Embryonic facial prominence (tissue), 1 donor: ENCODE data around the gene PDE4B.
"Not testable (repeated sequence)": the region's sequence is repeated elsewhere in the genome, so short reads cannot be mapped to it uniquely, and the experiment has no call there.

Experiments used
- DNase-seq: peaks from one replicate; pipeline ENCODE4 v3.0.0-alpha.2; 2016; ENCODE audit errors: extremely low spot score

Gene PDE4B

GRCh38 chr1:65992831-65993271, 200.2 kb downstream of the PDE4B start:
- no peak for DNase-seq

- DNase-seq = no peak
Observed at GRCh38 chr1:65994223-65994622, 201.5 kb downstream of the PDE4B start.

- no peak for DNase-seq
Observed at GRCh38 chr1:65995336-65995735, 202.6 kb downstream of the PDE4B start.

GRCh38 chr1:65995928-65996327, 203.2 kb downstream of the PDE4B start:
- no peak for DNase-seq

- DNase-seq = no peak
Observed at GRCh38 chr1:65997693-65998092, 205.0 kb downstream of the PDE4B start.

DNA sequence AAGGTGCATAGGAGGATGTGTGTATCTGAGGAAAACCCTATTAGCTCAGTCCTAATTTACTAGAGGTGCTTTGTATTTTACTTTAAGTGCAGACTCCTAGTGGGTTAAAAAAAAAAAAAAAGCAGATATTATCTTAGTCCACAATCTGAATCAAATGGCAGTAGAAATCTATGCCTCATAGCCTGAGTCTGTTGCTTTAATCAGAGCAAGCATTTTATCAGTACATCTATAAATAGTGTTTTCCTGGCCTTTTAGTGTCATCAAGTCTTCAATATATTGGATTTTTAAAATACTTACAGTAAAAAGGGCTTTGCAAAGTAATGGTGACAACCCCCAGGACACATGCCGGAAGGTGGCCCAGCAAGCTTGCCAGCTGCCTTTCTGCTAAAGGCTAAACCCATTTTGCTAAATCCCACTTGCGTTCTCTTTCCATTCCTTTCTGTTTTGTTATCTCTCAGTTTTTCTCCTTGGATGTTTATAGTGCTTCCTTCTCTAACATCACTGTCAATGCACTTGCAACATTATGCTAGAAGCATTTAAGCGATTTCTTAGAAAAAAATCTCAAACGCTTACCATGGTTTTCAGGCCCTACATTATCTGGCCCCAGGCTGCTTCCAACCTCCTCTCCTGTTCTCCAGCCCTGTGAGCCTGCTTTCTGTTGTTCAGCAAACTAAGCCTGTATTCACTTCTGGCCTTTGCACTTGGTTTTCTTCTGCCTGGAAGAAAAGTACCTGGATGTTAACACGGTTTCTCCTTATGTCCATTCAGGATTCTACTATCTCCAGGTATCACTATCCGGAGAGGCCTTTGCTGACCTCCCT, 206.3 kb downstream of the PDE4B start:
- DNase-seq = no peak

GRCh38 chr1:66000033-66000637, 207.4 kb downstream of the PDE4B start:
- DNase-seq = no peak

DNA sequence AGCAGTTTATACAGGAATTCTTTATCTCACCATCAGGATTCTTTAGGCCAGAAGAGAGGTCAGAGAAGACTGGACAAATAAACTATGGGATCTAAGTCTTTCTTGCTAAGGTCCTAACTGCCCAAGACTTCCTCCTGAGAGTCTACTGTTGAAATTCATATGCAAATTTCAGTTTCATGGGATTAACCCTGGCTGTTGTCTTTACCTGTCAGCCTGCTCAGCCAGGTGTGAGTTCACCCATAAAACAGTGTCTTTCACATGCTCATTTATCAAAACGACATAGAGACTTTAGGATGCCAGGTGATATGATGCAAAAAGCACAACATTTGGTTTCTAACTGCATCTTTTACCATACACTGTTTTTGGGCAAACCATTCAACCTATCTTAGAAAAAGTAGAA, 211.0 kb downstream of the PDE4B start:
- DNase-seq = no peak

- not testable (repeated sequence) for DNase-seq
Observed at GRCh38 chr1:66006534-66006933, 213.8 kb downstream of the PDE4B start.

- no peak for DNase-seq
Observed at GRCh38 chr1:66012106-66012784, 219.6 kb downstream of the PDE4B start.

GRCh38 chr1:66013371-66013770, 220.7 kb downstream of the PDE4B start:
- DNase-seq = no peak

GRCh38 chr1:66022904-66023620, 230.4 kb downstream of the PDE4B start:
- no peak for DNase-seq

DNA sequence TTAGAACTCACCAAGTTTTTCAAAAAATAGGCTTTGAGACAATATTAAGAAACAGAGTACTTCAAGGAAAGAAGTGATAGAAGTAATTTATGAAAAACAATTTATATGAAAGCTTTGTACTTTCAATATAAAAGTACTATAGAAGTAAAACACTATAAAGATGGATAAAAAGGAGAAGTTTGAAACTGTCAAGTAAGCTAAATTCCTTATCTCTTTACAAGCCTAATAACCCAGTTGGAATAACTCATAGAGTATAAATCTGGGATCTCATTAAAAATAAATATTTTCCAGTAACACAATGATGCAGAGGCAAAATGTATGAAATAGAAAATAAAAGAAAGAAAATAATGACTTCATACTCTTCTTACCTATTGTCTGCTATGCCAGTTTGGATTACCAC, 232.5 kb downstream of the PDE4B start:
- DNase-seq = no peak

GRCh38 chr1:66028035-66028434, 235.3 kb downstream of the PDE4B start:
- DNase-seq = no peak

GRCh38 chr1:66033781-66034180, 241.1 kb downstream of the PDE4B start:
- DNase-seq = no peak

GRCh38 chr1:66035616-66036245, 243.0 kb downstream of the PDE4B start:
- no peak for DNase-seq

- DNase-seq = no peak
Observed at GRCh38 chr1:66041654-66042053, 249.0 kb downstream of the PDE4B start.

DNA sequence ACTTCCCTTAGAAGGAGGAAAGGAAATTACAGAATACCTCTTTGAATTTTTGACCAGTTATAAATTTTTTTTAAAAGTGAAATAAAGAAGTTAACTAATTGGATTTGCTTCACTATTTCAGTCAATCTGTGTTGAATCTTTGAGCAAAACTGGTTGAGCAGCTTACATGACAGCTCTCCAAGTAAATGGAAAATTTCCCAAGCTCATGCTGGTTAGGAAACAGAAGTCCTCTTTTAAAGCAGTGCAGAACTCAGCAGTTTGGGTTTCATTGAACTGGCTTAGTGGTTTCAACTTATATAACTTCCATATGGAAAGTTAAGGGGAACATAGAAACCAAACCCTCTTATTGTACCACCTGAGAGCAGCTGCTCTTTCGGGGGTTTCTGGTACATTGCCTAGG, 250.5 kb downstream of the PDE4B start:
- no peak for DNase-seq

GRCh38 chr1:66044912-66045311, 252.2 kb downstream of the PDE4B start:
- DNase-seq = no peak

- no peak for DNase-seq
Observed at GRCh38 chr1:66046415-66046814, 253.7 kb downstream of the PDE4B start.

DNA sequence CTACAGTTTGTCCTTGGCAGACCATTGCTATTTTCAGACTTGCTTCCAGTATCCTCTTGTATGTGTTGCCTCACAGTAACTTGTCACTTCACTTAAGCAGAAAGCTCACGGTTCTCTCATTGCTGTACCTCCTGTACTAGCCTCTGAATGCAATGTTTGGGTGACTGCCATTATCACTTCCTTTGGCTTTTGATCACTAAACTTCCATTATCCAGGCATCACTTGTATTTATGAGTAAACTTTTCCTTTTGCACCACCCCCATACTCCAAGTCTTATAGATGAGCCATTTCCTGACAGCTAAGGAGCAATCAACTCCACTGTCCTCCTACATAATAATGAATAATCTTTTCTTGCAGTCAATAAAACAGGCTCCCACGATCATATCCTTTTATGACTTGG, 255.3 kb downstream of the PDE4B start:
- no peak for DNase-seq

DNA sequence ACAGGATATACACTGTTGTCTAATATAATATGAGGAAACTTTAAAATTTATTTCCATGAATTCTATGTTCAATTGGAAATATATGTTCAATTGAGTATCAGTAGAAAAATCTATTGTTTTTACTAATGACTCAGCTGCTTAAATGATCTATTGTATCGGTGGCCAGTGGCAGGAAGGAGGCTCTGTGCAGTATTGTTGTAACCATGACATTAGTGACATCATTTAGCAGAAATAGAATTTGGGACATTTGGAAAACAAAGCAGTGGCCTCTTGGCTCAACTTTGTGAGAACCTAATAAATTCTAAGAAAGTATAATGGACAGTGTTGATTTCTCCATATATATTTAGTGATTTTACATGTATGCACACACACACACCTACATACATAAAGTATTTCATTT, 257.4 kb downstream of the PDE4B start:
- DNase-seq = no peak
